Lower lobe of right lung (tissue), 2 donors: ENCODE data around the gene LRRC25. TPM values are rescaled to one million over a fixed set of nuclear protein-coding genes. Genes with fewer than 3 reads are reported as not detected.

Source experiments
- ATAC-seq, 2 donors: fragments of 200-7000 bp; cut with Tn5 transposase; one replicate each; pipeline ENCODE4 v1.9.1; 2020 to 2022; ENCODE audit warnings: mild to moderate bottlenecking in 2 of 2, moderate library complexity in 2 of 2
- DNase-seq: peaks from one replicate; pipeline ENCODE4 v3.0.0-alpha.2; 2020
- H3K27ac ChIP-seq: fragments of 200-600 bp; one replicate; pipeline ENCODE4 v1.8.0; 2022
- H3K27me3 ChIP-seq: fragments of 200-600 bp; one replicate; pipeline ENCODE4 v1.8.0; 2022; ENCODE audit warnings: low read depth
- H3K36me3 ChIP-seq: fragments of 200-600 bp; one replicate; pipeline ENCODE4 v1.8.0; 2022; ENCODE audit warnings: mild to moderate bottlenecking
- H3K4me1 ChIP-seq: fragments of 200-600 bp; one replicate; pipeline ENCODE4 v1.8.0; 2022
- H3K4me3 ChIP-seq: fragments of 200-600 bp; one replicate; pipeline ENCODE4 v1.8.0; 2022; ENCODE audit warnings: mild to moderate bottlenecking
- H3K9me3 ChIP-seq: fragments of 200-600 bp; one replicate; pipeline ENCODE4 v1.8.0; 2022
- CTCF ChIP-seq: fragments of 200-600 bp; IDR thresholded peaks from one replicate; pipeline ENCODE4 v1.8.0; 2022; ENCODE audit warnings: antibody characterized with exemption, mild to moderate bottlenecking
- intact Hi-C: fragments of 100-400 bp; cut with DNase I; formaldehyde crosslinking; loops from one replicate; pipeline ENCODE4 v1.11.0; 2022
- total RNA-seq: library from RNA; stranded (reverse); fragmentation: NEBNext Ultra II Directional; extraction: Animal tissue kit (Norgen Biotek cat#: 25700); gene quantifications from one replicate; pipeline ENCODE4 v1.2.1, GENCODE V29; 2021
- donor health status: DM: no; HTN: yes; CAD: no; lungs with severe emphysema.

Gene LRRC25
- total RNA-seq, 1 donor from 2014 or later: 35.4 TPM

GRCh38 chr19:18427080-18427742 lies 29.8 kb upstream of the LRRC25 start:
- intact Hi-C loops: no loop called here
- peaks cover 6% of the 10 kb centered on the region for H3K36me3 ChIP-seq
- H3K4me3 ChIP-seq: no peak overlapping the region
- no peaks in the 10 kb centered on the region for H3K9me3 ChIP-seq
- no peak for TF ChIP-seq CTCF
- H3K27me3 ChIP-seq: no peaks in the 10 kb centered on the region
- H3K4me1 ChIP-seq: peaks cover 51% of the 10 kb centered on the region
- DNase-seq: no peak
- ATAC-seq: no peak
- no peak overlapping the region for H3K27ac ChIP-seq

- Histone ChIP-seq H3K4me1 (peaks cover 56% of the 10 kb centered on the region), H3K27ac (no peak overlapping the region)
- no peak for DNase-seq
Measured at GRCh38 chr19:18426416-18426767, 29.0 kb upstream of the LRRC25 start.

GRCh38 chr19:18425515-18426415 lies 28.3 kb upstream of the LRRC25 start:
- peaks cover 62% of the 10 kb centered on the region for H3K4me1 ChIP-seq
- ATAC-seq (no peak), DNase-seq (no peak)
- intact Hi-C loops: no loop called here
- no peaks in the 10 kb centered on the region for H3K27me3 ChIP-seq
- no peak overlapping the region for H3K27ac ChIP-seq
- no peak overlapping the region for H3K4me3 ChIP-seq
- peaks cover 3% of the 10 kb centered on the region for H3K36me3 ChIP-seq
- TF ChIP-seq CTCF: no peak
- H3K9me3 ChIP-seq: no peaks in the 10 kb centered on the region

More at GRCh38 chr19:18426416-18426767, 29.0 kb upstream of the LRRC25 start:
- Histone ChIP-seq H3K27me3 (no peaks in the 10 kb centered on the region), H3K36me3 (peaks cover 6% of the 10 kb centered on the region), H3K9me3 (no peaks in the 10 kb centered on the region), H3K4me3 (no peak overlapping the region)
- intact Hi-C loops: no loop called here
- no peak for TF ChIP-seq CTCF
- no peak for ATAC-seq

GRCh38 chr19:18424890-18425514 lies 27.6 kb upstream of the LRRC25 start:
- Histone ChIP-seq H3K27ac (no peak overlapping the region), H3K9me3 (no peaks in the 10 kb centered on the region), H3K36me3 (no peaks in the 10 kb centered on the region), H3K4me3 (no peak overlapping the region), H3K27me3 (no peaks in the 10 kb centered on the region), H3K4me1 (peaks cover 67% of the 10 kb centered on the region)
- intact Hi-C loops: no loop called here
- no peak for DNase-seq
- TF ChIP-seq CTCF: no peak
- ATAC-seq: no peak

- Histone ChIP-seq H3K4me3 (no peak overlapping the region), H3K27ac (no peak overlapping the region), H3K4me1 (peaks cover 61% of the 10 kb centered on the region), H3K36me3 (no peaks in the 10 kb centered on the region), H3K27me3 (no peaks in the 10 kb centered on the region), H3K9me3 (no peaks in the 10 kb centered on the region)
- TF ChIP-seq CTCF: no peak
- no peak for DNase-seq
- no peak for ATAC-seq
- intact Hi-C loops: no loop called here
Measured at GRCh38 chr19:18424122-18424889, 26.9 kb upstream of the LRRC25 start.
